IPS-11a (cell line): ENCODE data around the gene ANAPC4.
"Not testable (repeated sequence)": the region's sequence is repeated elsewhere in the genome, so short reads cannot be mapped to it uniquely, and the experiment has no call there.

Source experiments
- H3K4me3 ChIP-seq: one replicate; pipeline ENCODE4 v1.5.1; 2013; ENCODE audit warnings: low read depth, low read length, control low read depth

Gene ANAPC4

GRCh38 chr4:25376754-25377571 lies at the start of gene ANAPC4:
TSS of gene ANAPC4 (plus strand) at chr4:25377263. CDS start at chr4:25377428, 165 bp downstream.
- peak within 1 kb of the TSS; percentile 77 for H3K4me3 ChIP-seq

GRCh38 chr4:25328463-25328862 lies 48.6 kb upstream of the ANAPC4 start:
- H3K4me3 ChIP-seq, result not testable (repeated sequence)

GRCh38 chr4:25330335-25330734 lies 46.7 kb upstream of the ANAPC4 start:
- no peak overlapping the region for H3K4me3 ChIP-seq

- H3K4me3 ChIP-seq, result no peak overlapping the region
Observed at GRCh38 chr4:25330905-25331808, 45.9 kb upstream of the ANAPC4 start.

- H3K4me3 ChIP-seq, result no peak overlapping the region
Observed at GRCh38 chr4:25343671-25344070, 33.4 kb upstream of the ANAPC4 start.

- no peak overlapping the region for H3K4me3 ChIP-seq
Observed at GRCh38 chr4:25345744-25346143, 31.3 kb upstream of the ANAPC4 start.

- H3K4me3 ChIP-seq, result no peak overlapping the region
Observed at GRCh38 chr4:25346913-25347312, 30.1 kb upstream of the ANAPC4 start.

GRCh38 chr4:25347473-25347872 lies 29.6 kb upstream of the ANAPC4 start:
- H3K4me3 ChIP-seq, result no peak overlapping the region

GRCh38 chr4:25347971-25348370 lies 29.1 kb upstream of the ANAPC4 start:
- H3K4me3 ChIP-seq, result no peak overlapping the region

- no peak overlapping the region for H3K4me3 ChIP-seq
Observed at GRCh38 chr4:25350561-25350960, 26.5 kb upstream of the ANAPC4 start.

GRCh38 chr4:25351777-25352416 lies 25.2 kb upstream of the ANAPC4 start:
- H3K4me3 ChIP-seq, result no peak overlapping the region

GRCh38 chr4:25356068-25356467 lies 21.0 kb upstream of the ANAPC4 start:
- no peak overlapping the region for H3K4me3 ChIP-seq

GRCh38 chr4:25358515-25359275 lies 18.4 kb upstream of the ANAPC4 start:
- no peak overlapping the region for H3K4me3 ChIP-seq

- H3K4me3 ChIP-seq, result no peak overlapping the region
Observed at GRCh38 chr4:25361253-25361652, 15.8 kb upstream of the ANAPC4 start.

- H3K4me3 ChIP-seq, result no peak overlapping the region
Observed at GRCh38 chr4:25367004-25367621, 9.9 kb upstream of the ANAPC4 start.

GRCh38 chr4:25367877-25368276 lies 9.2 kb upstream of the ANAPC4 start:
- H3K4me3 ChIP-seq, result no peak overlapping the region

GRCh38 chr4:25368315-25368714 lies 8.7 kb upstream of the ANAPC4 start:
- no peak overlapping the region for H3K4me3 ChIP-seq

- H3K4me3 ChIP-seq, result no peak overlapping the region
Observed at GRCh38 chr4:25370242-25370641, 6.8 kb upstream of the ANAPC4 start.

GRCh38 chr4:25372549-25372948 lies 4.5 kb upstream of the ANAPC4 start:
- H3K4me3 ChIP-seq, result not testable (repeated sequence)
